Astrocyte (in vitro differentiated cells and primary cell): ENCODE measurements around the gene H2AZ1. TPM values are rescaled to one million over a fixed set of nuclear protein-coding genes. Genes with fewer than 3 reads are reported as not detected.

ENCODE experiments used
- DNase-seq: peaks from one replicate; pipeline ENCODE4 v3.0.0-alpha.2; 2010; ENCODE audit warnings: low read depth
- FAIRE-seq: peaks from 2 replicates; lab custom pipeline; 2011; peaks lifted over from hg19 to GRCh38; lab: Jason Lieb, UNC
- H2AFZ ChIP-seq: 2 replicates; pipeline ENCODE4 v1.6.0; 2012; ENCODE audit warnings: low read depth, low read length, inconsistent platforms
- H3K27ac ChIP-seq: 2 replicates; pipeline ENCODE4 v1.5.1; 2011; ENCODE audit warnings: low read depth, low read length, inconsistent platforms
- H3K27me3 ChIP-seq: 2 replicates; pipeline ENCODE4 v1.6.0; 2011; ENCODE audit warnings: low read length, inconsistent platforms; ENCODE audit not compliant: insufficient read depth
- H3K36me3 ChIP-seq: 2 replicates; pipeline ENCODE4 v1.5.1; 2011; ENCODE audit warnings: low read length, inconsistent platforms; ENCODE audit not compliant: insufficient read depth
- H3K4me1 ChIP-seq: 2 replicates; pipeline ENCODE4 v1.5.1; 2011; ENCODE audit warnings: low read length, inconsistent platforms; ENCODE audit not compliant: insufficient read depth
- H3K4me2 ChIP-seq: 2 replicates; pipeline ENCODE4 v1.6.0; 2012; ENCODE audit warnings: low read length, inconsistent platforms
- H3K4me3 ChIP-seq: 2 replicates; pipeline ENCODE4 v1.5.1; 2011; ENCODE audit warnings: low read depth, mild to moderate bottlenecking, low read length, inconsistent platforms; ENCODE audit not compliant: insufficient read depth
- H3K79me2 ChIP-seq: 2 replicates; pipeline ENCODE4 v1.6.0; 2012; ENCODE audit warnings: mild to moderate bottlenecking, low read length, inconsistent platforms; ENCODE audit not compliant: insufficient read depth
- H3K9ac ChIP-seq: 2 replicates; pipeline ENCODE4 v1.6.0; 2012; ENCODE audit warnings: mild to moderate bottlenecking, low read length, inconsistent platforms
- H3K9me3 ChIP-seq: 2 replicates; pipeline ENCODE4 v1.5.1; 2012; ENCODE audit warnings: low read depth, mild to moderate bottlenecking, low read length, inconsistent platforms; ENCODE audit not compliant: insufficient read depth
- H4K20me1 ChIP-seq: 2 replicates; pipeline ENCODE4 v1.6.0; 2012; ENCODE audit warnings: low read length, inconsistent platforms; ENCODE audit not compliant: insufficient read depth
- H3K27ac Mint-ChIP-seq: one replicate; pipeline ENCODE4 v1.8.0; 2021; ENCODE audit warnings: mild to moderate bottlenecking, mixed read lengths; ENCODE audit not compliant: unreplicated experiment
- H3K27me3 Mint-ChIP-seq: one replicate; pipeline ENCODE4 v1.8.0; 2021; ENCODE audit warnings: low read depth, mixed read lengths; ENCODE audit not compliant: unreplicated experiment
- H3K36me3 Mint-ChIP-seq: one replicate; pipeline ENCODE4 v1.8.0; 2021; ENCODE audit warnings: low read depth, mixed read lengths; ENCODE audit not compliant: unreplicated experiment
- H3K4me1 Mint-ChIP-seq: one replicate; pipeline ENCODE4 v1.8.0; 2021; ENCODE audit warnings: low read depth, mixed read lengths; ENCODE audit not compliant: unreplicated experiment
- H3K4me3 Mint-ChIP-seq: one replicate; pipeline ENCODE4 v1.8.0; 2021; ENCODE audit warnings: mild to moderate bottlenecking, moderate library complexity, mixed read lengths; ENCODE audit not compliant: unreplicated experiment
- H3K9me3 Mint-ChIP-seq: one replicate; pipeline ENCODE4 v1.8.0; 2021; ENCODE audit warnings: mild to moderate bottlenecking, mixed read lengths; ENCODE audit not compliant: unreplicated experiment
- EZH2 ChIP-seq: IDR thresholded peaks from 2 replicates; pipeline ENCODE4 v1.6.1; 2012; ENCODE audit warnings: mild to moderate bottlenecking, low read length, inconsistent platforms; ENCODE audit not compliant: insufficient read depth
- total RNA-seq: library from RNA; stranded (reverse); gene quantifications from 2 replicates; pipeline ENCODE4 v1.2.1, GENCODE V29; 2021
- TF ChIP-seq, protein P1 (sequence below): IDR thresholded peaks from 2 replicates; pipeline ENCODE4 v1.5.1; 2011; ENCODE audit warnings: low read depth, mild to moderate bottlenecking, inconsistent platforms, low read length, moderate library complexity; ENCODE audit not compliant: insufficient read depth

The H2AZ1 gene
- total RNA-seq, 1 donor from 2014 or later = 273 TPM

DNA sequence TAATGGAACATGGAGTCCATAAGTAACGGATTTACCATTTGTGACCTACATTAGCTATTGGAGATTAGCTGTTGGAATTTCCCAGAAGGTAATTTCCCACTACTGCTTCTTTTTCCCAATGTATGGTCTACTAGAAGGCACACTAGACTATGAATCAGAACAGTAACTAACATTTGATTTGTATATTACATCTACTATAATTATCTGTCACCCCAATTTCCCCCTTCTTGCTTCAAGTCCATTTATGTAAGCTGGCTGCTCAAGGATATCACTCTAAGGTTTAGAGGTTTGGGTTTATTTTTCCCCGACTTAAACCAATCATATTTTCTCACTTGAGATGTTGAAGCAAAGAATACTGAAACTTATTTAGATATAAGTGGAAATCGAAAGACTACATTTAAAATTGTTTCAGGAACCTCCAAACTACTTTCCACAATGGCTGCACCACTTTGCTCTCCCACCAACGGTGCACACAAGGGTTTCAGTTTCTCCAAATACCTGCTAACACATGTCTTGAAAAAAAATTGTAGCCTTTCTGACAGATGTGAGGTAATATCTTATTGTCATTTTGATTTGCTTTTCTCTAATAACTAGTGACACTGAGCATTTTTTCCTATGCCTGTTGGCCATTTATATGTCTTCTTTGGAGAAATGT lies 33.3 kb upstream of the H2AZ1 start:
- no peak for TF ChIP-seq EZH2
- TF ChIP-seq, protein P1, sequence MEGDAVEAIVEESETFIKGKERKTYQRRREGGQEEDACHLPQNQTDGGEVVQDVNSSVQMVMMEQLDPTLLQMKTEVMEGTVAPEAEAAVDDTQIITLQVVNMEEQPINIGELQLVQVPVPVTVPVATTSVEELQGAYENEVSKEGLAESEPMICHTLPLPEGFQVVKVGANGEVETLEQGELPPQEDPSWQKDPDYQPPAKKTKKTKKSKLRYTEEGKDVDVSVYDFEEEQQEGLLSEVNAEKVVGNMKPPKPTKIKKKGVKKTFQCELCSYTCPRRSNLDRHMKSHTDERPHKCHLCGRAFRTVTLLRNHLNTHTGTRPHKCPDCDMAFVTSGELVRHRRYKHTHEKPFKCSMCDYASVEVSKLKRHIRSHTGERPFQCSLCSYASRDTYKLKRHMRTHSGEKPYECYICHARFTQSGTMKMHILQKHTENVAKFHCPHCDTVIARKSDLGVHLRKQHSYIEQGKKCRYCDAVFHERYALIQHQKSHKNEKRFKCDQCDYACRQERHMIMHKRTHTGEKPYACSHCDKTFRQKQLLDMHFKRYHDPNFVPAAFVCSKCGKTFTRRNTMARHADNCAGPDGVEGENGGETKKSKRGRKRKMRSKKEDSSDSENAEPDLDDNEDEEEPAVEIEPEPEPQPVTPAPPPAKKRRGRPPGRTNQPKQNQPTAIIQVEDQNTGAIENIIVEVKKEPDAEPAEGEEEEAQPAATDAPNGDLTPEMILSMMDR = no peak
- Mint-ChIP-seq H3K27me3 (peaks cover 2% of the 10 kb centered on the region), H3K4me3 (no peak overlapping the region), H3K4me1 (peaks cover 5% of the 10 kb centered on the region), H3K36me3 (no peaks in the 10 kb centered on the region), H3K9me3 (peaks cover 3% of the 10 kb centered on the region), H3K27ac (no peak overlapping the region)
- Histone ChIP-seq H3K4me1 (no peaks in the 10 kb centered on the region), H3K27ac (no peak overlapping the region), H3K9me3 (no peaks in the 10 kb centered on the region), H2AFZ (no peak overlapping the region), H3K36me3 (no peaks in the 10 kb centered on the region), H3K27me3 (no peaks in the 10 kb centered on the region), H3K79me2 (no peaks in the 10 kb centered on the region), H3K9ac (no peak overlapping the region), H3K4me2 (no peak overlapping the region), H4K20me1 (no peaks in the 10 kb centered on the region), H3K4me3 (no peak overlapping the region)
- DNase-seq (no peak), FAIRE-seq (no peak)

GRCh38 chr4:99979872-99980271 lies 29.8 kb upstream of the H2AZ1 start:
- Mint-ChIP-seq H3K9me3 (peaks cover 5% of the 10 kb centered on the region), H3K36me3 (no peaks in the 10 kb centered on the region), H3K4me3 (no peak overlapping the region), H3K27ac (no peak overlapping the region), H3K4me1 (peaks cover 5% of the 10 kb centered on the region), H3K27me3 (peaks cover 2% of the 10 kb centered on the region)
- H3K4me3 ChIP-seq = no peak overlapping the region
- no peaks in the 10 kb centered on the region for H3K36me3 ChIP-seq
- no peak overlapping the region for H2AFZ ChIP-seq
- no peak for FAIRE-seq
- no peaks in the 10 kb centered on the region for H3K4me1 ChIP-seq
- no peak overlapping the region for H3K4me2 ChIP-seq
- H4K20me1 ChIP-seq = no peaks in the 10 kb centered on the region
- H3K9ac ChIP-seq = no peak overlapping the region
- TF ChIP-seq, protein P1 = no peak
- TF ChIP-seq EZH2 = no peak
- no peak overlapping the region for H3K27ac ChIP-seq
- no peaks in the 10 kb centered on the region for H3K79me2 ChIP-seq
- peak; percentile 10 for DNase-seq
- H3K9me3 ChIP-seq = no peaks in the 10 kb centered on the region
- no peaks in the 10 kb centered on the region for H3K27me3 ChIP-seq

DNA sequence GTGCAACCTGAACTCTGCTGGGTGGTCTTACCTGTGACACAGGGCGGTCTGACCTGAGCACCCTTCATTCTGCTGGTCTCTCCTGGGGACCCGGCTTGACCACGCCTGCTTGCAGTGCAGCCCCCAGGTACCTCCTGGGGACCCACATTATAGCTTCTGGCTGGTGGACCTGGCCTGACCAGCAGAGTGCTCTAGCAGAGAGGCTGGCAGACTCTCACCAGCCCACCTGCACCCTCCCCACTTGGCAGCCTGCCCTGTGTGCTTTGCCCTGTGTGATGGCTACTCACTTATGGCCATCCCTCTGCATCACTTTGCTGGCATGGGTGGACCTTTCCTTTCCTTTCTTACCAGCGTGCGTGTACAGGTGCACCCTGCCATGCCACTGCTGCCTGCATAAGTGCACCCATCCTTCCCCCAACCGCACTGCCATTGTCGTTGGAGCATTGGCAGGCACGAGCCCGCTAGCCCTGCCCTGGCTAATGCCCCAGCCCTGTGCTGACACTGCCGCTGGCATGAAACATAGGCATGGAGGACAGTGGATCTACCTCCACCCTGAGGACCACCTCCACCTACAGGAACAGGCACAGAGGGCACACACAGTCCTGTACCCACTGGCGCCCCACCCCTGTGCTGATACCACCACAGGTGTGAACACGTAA lies 21.5 kb upstream of the H2AZ1 start:
- Mint-ChIP-seq H3K27me3 (no peaks in the 10 kb centered on the region), H3K27ac (no peak overlapping the region), H3K4me1 (peaks cover 15% of the 10 kb centered on the region), H3K4me3 (no peak overlapping the region), H3K36me3 (no peaks in the 10 kb centered on the region), H3K9me3 (peaks cover 7% of the 10 kb centered on the region)
- Histone ChIP-seq H3K79me2 (no peaks in the 10 kb centered on the region), H2AFZ (no peak overlapping the region), H3K4me2 (no peak overlapping the region), H4K20me1 (no peaks in the 10 kb centered on the region), H3K36me3 (no peaks in the 10 kb centered on the region), H3K4me1 (peaks cover 11% of the 10 kb centered on the region), H3K27me3 (no peaks in the 10 kb centered on the region), H3K4me3 (no peak overlapping the region), H3K9me3 (no peaks in the 10 kb centered on the region), H3K27ac (no peak overlapping the region), H3K9ac (no peak overlapping the region)
- no peak for FAIRE-seq
- TF ChIP-seq, protein P1 = no peak
- TF ChIP-seq EZH2 = no peak
- DNase-seq = no peak
